ACHN (cell line): ENCODE measurements around the gene TIPIN.
A peak's percentile ranks its signal among the peaks of the same experiment; 100 is the strongest.
"Not testable (repeated sequence)": the region's sequence is repeated elsewhere in the genome, so short reads cannot be mapped to it uniquely, and the experiment has no call there.

ENCODE experiments used
- DNase-seq: peaks from one replicate; pipeline ENCODE4 v3.0.0-alpha.2; 2015
- in situ Hi-C: cut with HindIII; loops from 2 replicates; pipeline ENCODE4 v1.10.0; 2017; ENCODE audit warnings: low sequenced_read_pairs, low pct_ligation_motif_present, low pct_unique_long_range_greater_than_20kb

TIPIN gene

GRCh38 chr15:66387163-66388042, 30.9 kb upstream of the TIPIN start:
- in situ Hi-C loops, result no loop called here
- peak; percentile 65 for DNase-seq

- in situ Hi-C loops, result no loop called here
- DNase-seq, result peak; percentile 94
Observed at GRCh38 chr15:66386204-66387123, 30.0 kb upstream of the TIPIN start, which contains the start of gene MAP2K1. Gene MAP2K1, plus strand, starts transcription at chr15:66386912. Its CDS starts 436 bp downstream, at chr15:66387348.

- DNase-seq, in situ Hi-C loops: not testable (repeated sequence)
Observed at GRCh38 chr15:66381376-66381775, 24.9 kb upstream of the TIPIN start.

- in situ Hi-C loops, result no loop called here
- DNase-seq, result no peak
Observed at GRCh38 chr15:66378814-66379430, 22.4 kb upstream of the TIPIN start.

- in situ Hi-C loops, result no loop called here
- DNase-seq, result no peak
Observed at GRCh38 chr15:66374179-66374578, 17.7 kb upstream of the TIPIN start.

- DNase-seq, result no peak
- in situ Hi-C loops, result no loop called here
Observed at GRCh38 chr15:66369773-66370651, 13.5 kb upstream of the TIPIN start.

GRCh38 chr15:66364944-66365528, 8.6 kb upstream of the TIPIN start:
- DNase-seq, result no peak
- in situ Hi-C loops, result no loop called here

- in situ Hi-C loops, result no loop called here
- DNase-seq, result no peak
Observed at GRCh38 chr15:66362776-66363175, 6.3 kb upstream of the TIPIN start.

- in situ Hi-C loops, DNase-seq: not testable (repeated sequence)
Observed at GRCh38 chr15:66361745-66362460, 5.4 kb upstream of the TIPIN start.

- in situ Hi-C loops, result no loop called here
- no peak for DNase-seq
Observed at GRCh38 chr15:66359740-66360139, 3.3 kb upstream of the TIPIN start.

- DNase-seq, result no peak
- in situ Hi-C loops, result no loop called here
Observed at GRCh38 chr15:66356077-66356358, 467 bp downstream of the TIPIN start.

- DNase-seq, in situ Hi-C loops: not testable (repeated sequence)
Observed at GRCh38 chr15:66348530-66348929, 8.0 kb downstream of the TIPIN start.

GRCh38 chr15:66328771-66329170, 27.7 kb downstream of the TIPIN start:
- DNase-seq, result no peak
- in situ Hi-C loops, result no loop called here

GRCh38 chr15:66327736-66328135, 28.7 kb downstream of the TIPIN start:
- in situ Hi-C loops, result no loop called here

GRCh38 chr15:66326051-66326450, 30.4 kb downstream of the TIPIN start:
- in situ Hi-C loops, result no loop called here
- DNase-seq, result no peak

More at GRCh38 chr15:66327736-66328135, 28.7 kb downstream of the TIPIN start:
- no peak for DNase-seq

- DNase-seq, result no peak
- in situ Hi-C loops, result no loop called here
Observed at GRCh38 chr15:66323312-66323928, 33.1 kb downstream of the TIPIN start.

GRCh38 chr15:66312144-66312543, 44.3 kb downstream of the TIPIN start:
- DNase-seq, result no peak
- in situ Hi-C loops, result no loop called here
